Osteocyte (in vitro differentiated cells): ENCODE measurements around the gene BCL2. TPM values are rescaled to one million over a fixed set of nuclear protein-coding genes. Genes with fewer than 3 reads are reported as not detected.

Source experiments
- DNase-seq: peaks from one replicate; pipeline ENCODE4 v3.0.0; 2021; ENCODE audit warnings: mixed read lengths; ENCODE audit not compliant: unreplicated experiment; ENCODE audit errors: extremely low spot score
- H3K27ac Mint-ChIP-seq: one replicate; pipeline ENCODE4 v1.8.0; 2021; ENCODE audit warnings: mild to moderate bottlenecking, mixed read lengths; ENCODE audit not compliant: unreplicated experiment
- H3K27me3 Mint-ChIP-seq: one replicate; pipeline ENCODE4 v1.8.0; 2021; ENCODE audit warnings: mixed read lengths; ENCODE audit not compliant: unreplicated experiment
- H3K36me3 Mint-ChIP-seq: one replicate; pipeline ENCODE4 v1.8.0; 2021; ENCODE audit warnings: mixed read lengths; ENCODE audit not compliant: unreplicated experiment
- H3K4me1 Mint-ChIP-seq: one replicate; pipeline ENCODE4 v1.8.0; 2021; ENCODE audit warnings: mixed read lengths; ENCODE audit not compliant: unreplicated experiment
- H3K4me3 Mint-ChIP-seq: one replicate; pipeline ENCODE4 v1.8.0; 2021; ENCODE audit warnings: mild to moderate bottlenecking, moderate library complexity, mixed read lengths; ENCODE audit not compliant: unreplicated experiment
- H3K9me3 Mint-ChIP-seq: one replicate; pipeline ENCODE4 v1.8.0; 2021; ENCODE audit warnings: mixed read lengths; ENCODE audit not compliant: unreplicated experiment
- total RNA-seq: library from RNA; stranded (reverse); gene quantifications from 2 replicates; pipeline ENCODE4 v1.2.1, GENCODE V29; 2021
- TF ChIP-seq, protein P1 (sequence below): fragments of 200-600 bp; sonication (generic); IDR thresholded peaks from 2 replicates; pipeline ENCODE4 v1.5.0; 2021; ENCODE audit warnings: antibody characterized with exemption, mild to moderate bottlenecking, moderate library complexity

Gene BCL2
- total RNA-seq, 1 donor from 2014 or later: 3.2 TPM

DNA sequence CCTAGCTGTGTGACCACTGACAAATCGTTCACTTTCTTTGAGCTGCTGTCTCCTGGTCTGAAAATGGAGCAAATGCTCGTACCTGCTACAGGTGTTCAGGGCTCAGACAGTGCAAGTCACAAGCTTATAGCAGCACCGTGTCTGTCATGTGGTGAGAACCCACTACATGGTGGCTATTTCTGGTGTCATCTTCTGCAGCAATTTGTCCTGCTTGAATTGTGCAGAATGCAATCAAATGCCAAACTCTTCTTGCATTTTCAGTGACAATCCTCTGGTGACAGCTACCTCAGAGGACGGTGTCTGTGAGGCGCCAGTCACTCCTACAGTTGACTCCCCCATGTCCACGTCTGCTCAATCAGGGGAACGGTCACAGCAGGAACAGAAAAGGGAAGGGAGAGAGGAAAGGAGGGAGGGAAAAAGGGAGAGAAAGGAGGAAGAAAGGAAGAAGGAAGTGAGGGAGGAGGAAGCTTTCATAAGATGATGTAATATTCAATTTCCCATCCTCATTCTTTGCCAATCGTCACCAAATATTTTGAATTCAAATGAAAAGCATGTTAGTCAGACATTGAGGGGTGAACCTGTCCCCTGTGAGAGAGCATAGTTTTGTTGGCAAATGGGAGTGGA, 122.2 kb downstream of the BCL2 start:
- Mint-ChIP-seq H3K27ac (no peak overlapping the region), H3K36me3 (no peaks in the 10 kb centered on the region), H3K4me3 (no peak overlapping the region), H3K9me3 (no peaks in the 10 kb centered on the region), H3K27me3 (no peaks in the 10 kb centered on the region), H3K4me1 (no peaks in the 10 kb centered on the region)
- DNase-seq: no peak
- TF ChIP-seq, protein P1, sequence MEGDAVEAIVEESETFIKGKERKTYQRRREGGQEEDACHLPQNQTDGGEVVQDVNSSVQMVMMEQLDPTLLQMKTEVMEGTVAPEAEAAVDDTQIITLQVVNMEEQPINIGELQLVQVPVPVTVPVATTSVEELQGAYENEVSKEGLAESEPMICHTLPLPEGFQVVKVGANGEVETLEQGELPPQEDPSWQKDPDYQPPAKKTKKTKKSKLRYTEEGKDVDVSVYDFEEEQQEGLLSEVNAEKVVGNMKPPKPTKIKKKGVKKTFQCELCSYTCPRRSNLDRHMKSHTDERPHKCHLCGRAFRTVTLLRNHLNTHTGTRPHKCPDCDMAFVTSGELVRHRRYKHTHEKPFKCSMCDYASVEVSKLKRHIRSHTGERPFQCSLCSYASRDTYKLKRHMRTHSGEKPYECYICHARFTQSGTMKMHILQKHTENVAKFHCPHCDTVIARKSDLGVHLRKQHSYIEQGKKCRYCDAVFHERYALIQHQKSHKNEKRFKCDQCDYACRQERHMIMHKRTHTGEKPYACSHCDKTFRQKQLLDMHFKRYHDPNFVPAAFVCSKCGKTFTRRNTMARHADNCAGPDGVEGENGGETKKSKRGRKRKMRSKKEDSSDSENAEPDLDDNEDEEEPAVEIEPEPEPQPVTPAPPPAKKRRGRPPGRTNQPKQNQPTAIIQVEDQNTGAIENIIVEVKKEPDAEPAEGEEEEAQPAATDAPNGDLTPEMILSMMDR: no peak

DNA sequence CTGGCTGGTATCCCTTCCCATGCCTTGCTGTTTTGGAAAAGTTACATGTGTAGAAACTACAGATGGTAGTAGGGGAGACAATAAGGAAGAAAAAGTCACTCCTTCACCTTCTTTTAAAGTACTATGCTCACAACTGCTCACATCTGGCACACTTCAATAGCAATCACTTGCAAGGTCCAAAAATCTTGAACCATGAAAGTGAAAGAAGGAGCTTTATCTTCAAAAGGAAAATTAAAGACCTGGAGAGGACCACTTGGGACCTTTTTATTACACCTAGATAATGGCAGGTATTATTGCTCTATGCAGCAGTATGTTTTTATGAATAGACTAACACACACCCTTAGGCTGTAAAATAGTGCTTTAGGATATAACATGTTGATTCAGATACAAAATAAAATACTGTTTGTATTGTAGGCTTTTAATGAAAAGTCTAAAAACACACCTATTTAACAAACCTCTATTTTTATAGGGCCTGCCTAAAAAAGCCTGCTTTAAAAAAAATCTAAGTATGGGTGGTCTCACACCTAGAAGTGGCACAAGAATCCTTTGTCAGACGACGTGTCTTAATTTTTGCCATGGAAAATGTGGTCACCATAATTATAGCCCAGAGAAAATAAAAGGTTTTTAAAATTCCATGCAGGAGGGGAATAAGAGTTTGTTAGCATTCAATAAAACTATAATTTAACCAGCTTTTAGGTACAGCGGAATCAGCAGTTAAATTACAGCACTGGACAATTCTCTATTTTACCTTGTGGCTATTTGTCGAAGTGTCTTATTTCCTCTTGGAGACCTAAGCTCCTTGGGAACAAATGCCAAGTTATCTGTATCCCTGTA, 124.0 kb downstream of the BCL2 start:
- no peak overlapping the region for H3K27ac Mint-ChIP-seq
- no peaks in the 10 kb centered on the region for H3K9me3 Mint-ChIP-seq
- TF ChIP-seq, protein P1: no peak
- H3K4me1 Mint-ChIP-seq: no peaks in the 10 kb centered on the region
- H3K36me3 Mint-ChIP-seq: no peaks in the 10 kb centered on the region
- no peak overlapping the region for H3K4me3 Mint-ChIP-seq
- no peaks in the 10 kb centered on the region for H3K27me3 Mint-ChIP-seq
- DNase-seq: no peak

DNA sequence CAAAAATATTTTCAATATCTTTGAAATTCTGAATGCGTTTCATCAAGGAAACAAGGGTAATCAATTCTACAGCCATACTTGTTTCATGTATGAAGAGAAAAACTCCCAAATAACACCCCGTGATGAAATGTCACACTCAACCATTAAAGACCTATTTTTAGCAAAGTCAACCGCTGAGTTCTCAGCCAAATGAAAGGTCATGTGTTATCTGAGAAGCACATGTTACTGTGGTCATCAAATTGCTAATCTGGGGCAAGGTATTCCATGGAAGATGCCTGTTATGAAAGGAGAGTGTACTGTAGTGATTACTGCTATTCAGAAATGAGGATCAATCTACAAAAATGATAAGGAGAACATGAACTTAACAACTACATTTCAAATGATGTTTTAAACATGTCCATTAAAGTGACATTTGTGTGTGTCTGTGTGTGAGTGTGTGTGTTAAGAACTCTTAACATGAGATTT, 126.7 kb downstream of the BCL2 start:
- Mint-ChIP-seq H3K9me3 (no peaks in the 10 kb centered on the region), H3K4me3 (no peak overlapping the region), H3K36me3 (no peaks in the 10 kb centered on the region), H3K4me1 (no peaks in the 10 kb centered on the region), H3K27ac (no peak overlapping the region), H3K27me3 (no peaks in the 10 kb centered on the region)
- DNase-seq: no peak
- TF ChIP-seq, protein P1: no peak

DNA sequence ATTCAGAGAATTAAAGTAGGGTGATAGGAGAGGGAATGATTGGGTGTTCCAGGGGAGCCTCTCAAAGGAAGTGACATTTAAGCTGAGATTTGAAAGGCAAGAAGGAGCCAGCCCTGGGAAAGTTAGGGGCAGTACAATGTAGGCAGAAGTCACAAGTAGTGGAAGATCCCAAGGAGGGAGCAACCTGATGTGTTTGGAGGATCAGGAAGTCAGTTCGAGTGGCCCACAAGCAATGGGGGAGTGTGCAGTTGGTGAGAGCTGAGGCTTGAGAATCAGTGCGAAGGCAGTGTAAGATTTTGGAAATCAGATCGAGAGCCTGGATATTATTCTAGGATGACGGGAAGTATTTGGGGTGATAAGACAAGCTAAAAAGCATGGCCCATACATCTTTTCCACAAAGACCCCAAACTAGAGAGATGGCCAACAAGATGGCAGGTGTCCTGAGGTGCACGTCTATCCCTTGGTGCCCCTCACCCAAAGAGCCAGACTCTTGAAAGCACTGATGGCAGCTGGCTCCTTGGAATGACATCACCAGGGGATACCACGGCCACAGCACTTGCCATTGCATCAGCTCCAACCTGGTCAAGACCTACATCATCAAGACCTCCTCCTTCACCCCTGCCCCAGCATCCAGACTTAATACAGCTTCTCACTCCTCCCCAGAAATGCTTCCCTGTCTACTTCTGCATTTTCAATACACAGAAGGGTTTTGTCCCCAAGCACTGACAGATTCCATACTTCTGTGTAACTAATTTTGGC, 127.3 kb downstream of the BCL2 start:
- Mint-ChIP-seq H3K4me1 (peaks cover 1% of the 10 kb centered on the region), H3K9me3 (no peaks in the 10 kb centered on the region), H3K27me3 (no peaks in the 10 kb centered on the region), H3K36me3 (no peaks in the 10 kb centered on the region), H3K4me3 (no peak overlapping the region), H3K27ac (no peak overlapping the region)
- no peak for DNase-seq
- TF ChIP-seq, protein P1: no peak
